Activated T-cell treated with anti-CD3 and anti-CD28 coated beads, Interleukin-2, amount 50 U/mL, for 1 hour (primary cell): ENCODE results near the gene CAMSAP2.

Experiments used
- DNase-seq: peaks from one replicate; pipeline ENCODE4 v3.0.0-alpha.2; 2020

CAMSAP2 gene

GRCh38 chr1:200886594-200886993 is 147.9 kb downstream of the CAMSAP2 start:
- no peak for DNase-seq

DNA sequence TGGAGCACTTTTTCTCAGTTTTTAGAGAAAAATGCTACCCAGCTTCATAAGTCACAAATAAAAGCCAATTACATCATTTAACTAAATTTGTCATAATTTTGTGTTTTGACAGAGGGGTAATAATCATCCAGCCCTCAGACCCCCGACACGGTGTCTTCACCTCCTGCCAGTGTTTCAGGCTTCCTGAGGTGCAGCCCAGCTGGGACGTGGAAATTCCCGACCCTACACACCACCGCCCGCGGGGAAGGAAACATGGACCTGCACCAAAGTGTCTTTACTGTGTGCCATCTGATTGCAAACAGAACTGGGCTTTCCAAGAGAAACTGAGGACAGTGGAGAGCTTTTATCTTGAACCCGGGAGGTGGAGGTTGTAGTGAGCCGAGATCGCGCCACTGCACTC is 148.3 kb downstream of the CAMSAP2 start:
- DNase-seq, result no peak

DNA sequence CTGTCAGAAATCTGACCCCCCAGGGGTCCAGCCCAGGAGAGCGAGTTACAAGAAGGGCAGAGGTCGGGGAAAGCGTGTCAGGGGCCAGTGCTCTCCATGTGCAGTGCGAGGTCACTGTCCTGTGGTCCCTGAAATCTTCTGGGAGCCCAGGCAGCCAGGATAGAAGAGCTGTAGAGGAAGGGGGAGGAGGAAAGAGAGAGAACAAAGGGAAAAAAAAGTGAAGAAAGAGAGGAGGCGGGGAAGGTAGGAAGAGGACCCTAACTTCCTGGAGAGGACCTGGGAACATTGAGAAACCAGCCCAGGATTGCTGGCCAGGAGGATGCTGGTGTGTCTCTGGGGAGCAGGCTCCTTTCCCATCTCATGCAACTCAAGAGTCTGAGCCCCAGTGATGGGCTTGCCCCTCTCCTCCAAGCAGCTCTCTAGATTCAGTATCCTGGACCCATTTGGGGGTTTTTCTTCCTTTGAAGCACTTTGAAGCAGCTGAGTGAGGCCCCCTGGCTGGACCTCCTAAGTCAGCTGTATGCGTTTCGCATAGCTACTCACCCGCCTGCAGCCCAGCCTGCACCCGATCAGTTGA is 149.2 kb downstream of the CAMSAP2 start:
- no peak for DNase-seq

DNA sequence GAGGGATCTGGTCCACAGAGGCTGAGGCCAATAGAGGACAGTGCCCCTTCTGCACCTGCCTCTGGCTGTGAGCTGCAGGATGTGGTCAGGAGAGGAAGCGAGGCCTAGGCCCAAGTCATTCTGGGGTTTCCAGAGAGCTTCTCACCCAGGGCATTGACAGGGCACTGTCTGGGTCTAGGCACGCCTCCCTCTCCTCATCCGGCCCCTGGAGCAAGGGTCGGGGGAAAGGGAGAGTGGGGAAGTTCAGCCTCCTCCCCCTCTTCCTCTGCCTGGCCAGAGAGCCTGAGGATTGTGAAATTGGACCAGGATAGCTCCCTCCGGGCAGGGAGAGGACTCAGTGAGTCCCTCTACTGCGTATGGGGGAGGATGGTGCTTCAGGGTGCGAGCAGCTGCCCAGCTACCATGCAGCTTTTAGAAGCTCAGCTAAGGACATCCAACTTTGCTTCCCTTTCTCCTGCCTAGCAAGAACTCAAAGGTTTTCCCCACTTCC is 149.7 kb downstream of the CAMSAP2 start:
- peak; percentile 53 for DNase-seq

GRCh38 chr1:200889571-200889970 is 150.9 kb downstream of the CAMSAP2 start:
- no peak for DNase-seq

- no peak for DNase-seq
Observed at GRCh38 chr1:200890027-200890426, 151.3 kb downstream of the CAMSAP2 start.

DNA sequence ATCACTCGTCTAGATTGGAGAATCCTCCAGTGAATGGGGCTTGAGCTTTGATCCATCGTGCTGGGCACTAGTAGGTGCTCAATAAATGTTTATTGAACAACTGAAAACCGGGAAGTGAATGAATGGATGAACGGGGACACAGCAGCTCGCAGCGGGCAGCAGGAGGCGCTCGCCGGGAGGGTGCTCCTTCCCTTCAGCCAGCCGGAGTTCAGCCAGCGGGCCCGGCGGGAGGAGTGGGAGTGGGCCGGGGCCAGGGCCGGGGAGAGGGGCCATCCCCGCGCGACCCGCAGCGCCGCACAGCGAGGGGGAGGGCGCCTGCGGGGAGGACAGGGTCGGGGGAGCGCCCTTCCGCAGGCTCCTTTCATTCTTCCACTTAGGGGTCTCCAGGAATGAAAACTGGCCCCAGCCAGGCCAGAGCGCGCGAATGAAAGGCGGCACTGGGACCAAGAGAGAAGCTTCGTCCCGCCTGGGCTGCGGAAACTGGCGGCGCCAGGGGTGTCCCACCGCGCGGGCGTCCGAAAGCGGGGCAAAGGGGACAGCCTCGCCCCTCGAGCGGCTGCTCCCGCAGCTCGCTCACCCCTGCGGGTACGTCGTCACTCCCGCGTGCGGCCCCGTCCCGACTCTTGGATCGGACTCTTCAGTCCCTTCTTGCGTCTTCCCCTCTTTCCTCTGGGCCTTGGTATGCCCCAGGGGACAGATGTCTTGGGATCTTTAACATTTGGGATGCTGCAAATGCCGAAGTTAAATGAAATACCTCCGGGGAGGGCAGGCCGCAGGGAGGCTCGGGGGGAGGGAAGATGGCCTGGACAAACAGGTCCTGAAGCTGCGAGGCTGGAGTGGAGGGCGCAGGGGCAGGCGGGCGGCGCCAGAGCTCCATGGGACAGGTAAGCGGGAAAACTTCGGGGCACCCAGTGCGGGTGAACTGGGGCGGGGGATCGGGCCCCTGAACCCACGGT is 152.4 kb downstream of the CAMSAP2 start:
- DNase-seq, result peak; percentile 43

DNA sequence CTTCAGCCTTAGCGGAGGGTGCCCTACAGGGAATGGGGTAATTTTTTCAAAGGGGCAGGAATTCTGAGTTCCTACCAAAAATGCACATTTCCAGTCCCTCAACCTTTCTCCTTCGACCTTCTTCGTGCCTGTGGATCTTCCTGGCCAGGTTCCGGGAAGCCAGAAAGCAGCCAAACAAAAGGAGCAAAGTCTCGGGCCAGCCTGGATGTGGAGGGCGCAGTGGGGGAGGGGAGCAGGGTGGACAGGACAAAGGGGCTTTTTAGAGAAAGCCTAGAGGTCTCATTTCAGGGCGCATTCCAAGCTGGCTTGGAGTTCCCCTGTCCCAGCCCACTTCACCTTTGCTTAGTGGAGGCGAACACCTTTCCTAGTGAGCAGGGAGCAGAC is 153.1 kb downstream of the CAMSAP2 start:
- DNase-seq, result no peak

- DNase-seq, result no peak
Observed at GRCh38 chr1:200892546-200892945, 153.9 kb downstream of the CAMSAP2 start.

DNA sequence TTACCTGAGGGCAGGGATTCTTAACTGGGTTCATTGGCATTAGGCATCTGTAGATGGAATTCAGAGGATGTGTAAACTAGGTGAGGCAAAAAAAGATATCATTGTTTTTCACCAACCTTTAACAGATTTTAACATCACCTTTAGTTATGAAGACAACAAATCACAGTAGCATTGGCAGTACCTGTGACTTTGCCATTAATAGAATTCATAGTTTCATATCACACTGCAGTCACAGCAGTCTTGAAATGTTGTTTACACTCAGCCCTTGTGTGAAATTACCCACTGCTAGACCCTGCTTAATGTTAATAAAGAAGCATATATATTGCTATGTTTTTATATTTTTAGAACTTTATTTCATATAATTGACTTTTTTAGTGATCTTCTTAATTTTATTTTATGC is 154.3 kb downstream of the CAMSAP2 start:
- DNase-seq, result no peak

DNA sequence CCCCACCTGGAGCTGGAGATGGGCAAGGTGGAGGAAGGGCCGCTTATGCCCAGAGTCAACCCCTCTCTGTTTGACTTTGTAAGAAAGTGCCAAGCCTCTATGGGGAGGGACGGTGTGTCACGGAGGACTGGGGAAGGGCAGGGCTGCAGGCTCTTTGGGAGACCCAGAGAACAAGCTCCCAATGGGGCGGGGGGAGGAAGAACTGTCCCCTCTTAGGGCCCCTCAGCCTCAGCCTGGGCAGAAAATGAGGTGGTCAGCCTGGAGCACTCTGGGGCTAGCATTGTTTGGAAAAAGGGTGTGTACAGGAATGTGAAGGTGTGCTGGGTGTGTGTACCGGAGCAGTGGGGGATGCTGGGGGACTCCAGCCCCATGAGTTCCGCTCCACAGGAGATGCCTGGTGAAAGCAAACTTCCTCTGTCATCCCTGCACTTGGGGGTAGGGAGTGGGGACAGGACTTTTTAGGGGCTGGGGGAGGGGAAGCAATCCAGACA is 154.8 kb downstream of the CAMSAP2 start:
- DNase-seq, result no peak

DNA sequence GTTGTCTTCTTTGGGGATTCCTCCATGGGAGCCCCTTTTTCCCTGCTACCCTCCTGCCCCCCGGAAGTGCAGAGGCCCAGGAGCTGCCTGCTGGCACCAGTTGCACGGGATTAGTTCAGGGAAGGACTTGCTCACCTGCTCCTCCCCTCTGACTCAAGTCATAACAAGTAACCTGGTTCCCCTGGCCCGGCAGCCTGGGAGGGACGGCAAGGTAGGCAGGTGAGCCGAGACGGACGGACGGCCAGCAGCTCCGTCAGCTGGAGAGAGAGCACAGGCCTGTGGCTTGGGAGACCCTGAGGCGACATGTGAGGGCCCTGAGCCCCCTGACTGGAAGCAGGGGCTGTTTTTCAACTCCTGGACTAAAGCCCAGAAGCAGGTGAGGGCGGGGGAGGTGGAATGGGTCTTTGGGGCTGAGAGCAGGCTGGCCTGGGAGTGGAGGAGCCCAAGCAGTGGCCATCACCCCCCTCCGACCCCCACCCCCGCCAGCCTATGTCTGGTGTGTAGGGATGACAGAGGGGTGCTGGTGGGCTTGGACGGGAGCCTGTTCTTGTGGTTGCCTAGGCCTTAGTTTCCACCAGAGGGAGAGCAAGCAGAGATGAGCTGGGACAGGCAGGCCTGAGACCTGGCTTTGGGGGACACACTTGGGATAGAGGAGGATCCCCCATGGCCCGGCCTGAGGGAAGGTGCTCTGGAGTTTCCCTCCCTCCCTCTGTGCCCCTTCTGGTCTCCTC is 156.2 kb downstream of the CAMSAP2 start, which contains the start of gene INAVA:
Gene INAVA (plus strand): TSS at position 189 of the 731 bp plus-strand sequence. CDS start 3,501 bp downstream, outside the sequence.
- DNase-seq, result no peak

DNA sequence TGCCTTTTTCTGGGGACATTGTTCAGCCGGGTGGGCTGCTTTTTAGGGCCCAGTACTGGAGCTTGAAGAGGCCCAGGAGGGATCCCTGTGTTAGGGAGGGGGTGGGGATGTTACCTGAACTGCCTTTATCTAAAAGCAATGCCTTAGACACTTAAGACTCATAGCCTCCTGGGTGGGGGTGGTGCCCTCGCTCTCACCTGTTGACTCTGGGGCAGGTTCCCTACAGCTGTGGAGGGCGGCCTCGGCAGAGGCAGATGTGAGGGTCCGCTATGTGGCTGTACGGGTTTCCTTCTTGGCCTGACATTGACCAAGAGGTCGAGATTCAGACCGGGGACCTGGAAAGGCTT is 156.7 kb downstream of the CAMSAP2 start:
- no peak for DNase-seq

DNA sequence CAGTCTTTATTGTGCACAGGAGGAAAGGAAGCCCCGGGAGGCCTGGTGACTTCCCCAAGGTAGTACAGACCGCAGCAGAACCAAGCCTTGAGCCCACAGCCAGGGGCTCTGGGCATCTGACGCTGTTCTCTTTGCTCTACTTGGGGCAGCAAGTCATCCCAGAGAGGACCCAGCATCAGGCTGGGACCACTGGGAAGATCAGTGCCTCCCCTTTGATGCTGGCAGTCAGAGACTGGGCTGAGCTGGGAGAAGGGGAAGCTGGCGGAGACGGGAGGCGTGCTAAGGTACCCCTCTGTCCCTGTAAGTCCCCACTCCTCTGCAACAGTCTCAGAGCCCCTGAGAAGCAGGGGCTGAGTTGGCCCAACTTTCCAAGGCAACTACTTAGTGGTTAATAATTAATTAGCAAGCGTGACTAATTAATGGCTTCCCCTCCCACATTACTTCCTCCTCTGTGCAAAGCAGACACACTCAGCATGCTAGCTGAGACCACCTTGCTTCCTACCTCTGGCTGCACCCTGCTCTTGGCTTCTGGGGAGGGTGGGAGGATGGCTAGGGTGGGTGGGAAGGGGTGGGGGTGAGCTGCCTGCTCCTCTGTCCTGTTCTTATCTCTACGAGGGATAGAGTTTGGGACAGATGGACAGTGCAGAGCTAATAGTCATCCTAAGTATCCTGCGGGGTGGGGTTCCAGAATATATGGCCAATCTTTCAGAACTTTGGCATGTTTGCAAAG is 157.3 kb downstream of the CAMSAP2 start:
- no peak for DNase-seq

DNA sequence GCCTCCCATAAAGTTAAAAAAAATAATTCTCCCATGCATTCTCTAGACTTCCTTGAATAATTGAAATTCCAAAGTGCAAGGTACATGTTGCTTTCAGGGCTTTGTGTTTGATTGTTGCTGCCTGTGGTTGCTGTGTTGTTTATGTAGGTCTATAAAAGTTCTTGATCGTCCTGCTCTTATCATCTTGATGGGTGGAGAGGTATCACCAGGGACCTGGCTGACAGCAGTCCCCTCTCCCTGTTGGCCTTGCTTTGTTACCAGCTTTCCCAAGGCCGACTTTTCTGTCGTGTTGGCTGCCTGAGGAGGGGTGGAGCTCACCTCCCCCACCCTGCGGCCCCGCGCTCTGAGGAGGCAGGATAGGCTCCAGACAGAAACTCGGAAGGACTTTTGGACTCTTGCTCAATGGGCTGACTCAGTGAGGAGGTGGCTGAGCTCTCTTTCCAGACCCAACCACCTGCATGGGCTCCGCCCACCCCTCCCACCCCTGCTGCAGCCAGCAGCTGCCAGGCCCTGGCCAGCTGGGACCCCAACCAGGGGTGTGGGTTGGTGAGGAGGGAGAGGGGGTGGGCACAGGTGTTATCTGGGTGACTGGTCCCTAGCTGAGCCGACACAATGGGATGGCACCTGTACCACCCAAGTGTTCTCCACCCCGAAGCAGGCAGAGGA is 158.0 kb downstream of the CAMSAP2 start:
- no peak for DNase-seq

- no peak for DNase-seq
Observed at GRCh38 chr1:200897259-200897658, 158.6 kb downstream of the CAMSAP2 start.

GRCh38 chr1:200899015-200899386 is 160.3 kb downstream of the CAMSAP2 start:
- DNase-seq, result no peak

GRCh38 chr1:200899451-200899915 is 160.8 kb downstream of the CAMSAP2 start:
- DNase-seq, result no peak

DNA sequence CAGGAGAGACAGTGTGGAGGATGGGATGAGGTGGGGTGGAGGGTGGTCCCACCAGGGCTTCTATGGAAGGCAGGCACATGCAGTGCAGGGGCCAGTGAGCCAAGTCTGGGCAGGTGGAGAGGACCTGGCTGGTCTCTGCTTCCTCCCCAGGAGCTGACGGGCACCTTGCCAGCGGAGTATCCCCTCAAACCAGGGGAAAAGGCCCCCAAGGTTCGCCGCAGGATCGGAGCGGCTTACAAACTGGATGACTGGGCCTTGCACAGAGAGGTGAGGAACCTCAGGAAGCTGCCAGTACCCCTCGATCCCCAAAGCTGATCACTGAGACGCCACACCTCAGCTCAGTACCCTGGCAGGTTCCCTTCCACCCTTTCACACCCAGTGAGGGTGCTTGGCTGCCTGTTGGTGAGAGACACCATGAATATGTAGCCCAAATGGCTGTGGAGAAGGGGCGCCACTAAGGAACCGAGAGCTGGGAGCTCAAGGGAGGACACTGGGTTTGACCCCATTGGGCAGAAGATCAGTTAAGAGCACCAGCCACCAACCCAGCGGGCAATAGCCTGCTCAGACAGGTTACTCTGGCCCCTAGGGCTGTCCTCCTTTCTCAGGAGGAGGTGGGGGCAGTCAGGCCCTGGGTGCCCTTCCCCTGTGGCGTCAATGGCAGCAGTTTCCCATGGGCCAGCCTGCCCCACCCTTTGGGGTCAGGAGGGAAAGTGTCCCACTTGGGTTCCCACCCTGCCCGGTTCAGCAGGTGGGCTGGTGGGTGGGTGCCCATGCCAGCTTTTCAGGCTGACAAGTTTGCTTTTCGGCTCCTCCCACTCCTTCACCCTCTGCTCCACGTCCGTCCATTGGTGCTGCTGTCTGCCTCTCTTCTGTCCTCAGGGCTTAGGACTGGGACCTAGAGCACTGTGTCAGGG is 161.5 kb downstream of the CAMSAP2 start:
- no peak for DNase-seq

GRCh38 chr1:200900877-200901276 is 162.2 kb downstream of the CAMSAP2 start:
- DNase-seq, result no peak

DNA sequence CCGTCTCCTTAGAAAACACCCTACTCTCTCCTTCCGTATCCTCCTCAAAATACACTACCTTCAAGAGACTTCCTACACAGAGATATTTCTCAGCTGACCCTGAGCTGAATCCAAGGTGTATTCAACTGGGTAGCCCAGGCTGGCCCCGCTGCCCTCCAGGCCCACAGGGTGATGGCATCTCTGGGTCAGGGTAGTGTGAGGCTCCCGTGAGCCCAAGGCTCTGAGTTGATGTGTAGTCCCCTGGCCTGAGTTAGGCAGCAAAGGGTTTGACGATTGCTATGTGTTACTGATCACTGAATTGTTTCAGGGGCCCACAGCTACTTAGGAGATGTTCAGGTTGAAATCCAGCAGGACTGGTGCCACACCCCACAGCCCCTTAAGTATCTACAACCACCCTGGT is 162.7 kb downstream of the CAMSAP2 start:
- no peak for DNase-seq
